ENCODE data around the gene AP3D1. TPM values are rescaled to one million over a fixed set of nuclear protein-coding genes. Genes with fewer than 3 reads are reported as not detected.

Gene AP3D1
- total and polyA plus RNA-seq, 2 donors: 32.5 to 80.1 TPM

GRCh38 chr19:2195361-2195760, 44.0 kb upstream of the AP3D1 start:
- H3K36me3 ChIP-seq (ENCODE audit: control insufficient read depth in 2 of 2, insufficient read depth in 2 of 2, low read length in 1 of 2): peaks cover 69 to 82% of the 10 kb centered on the region in 2 donors
- 97% methylated on average over 13 of the region's 13 CpGs for WGBS
- H3K4me1 ChIP-seq (ENCODE audit: control insufficient read depth in 2 of 2, insufficient read depth in 2 of 2, low read length in 2 of 2): peaks cover 0 to 9% of the 10 kb centered on the region in 2 donors
- no peak for DNase-seq (ENCODE audit: low read depth in 6 of 9, low spot score in 9 of 9)
- H3K9me3 ChIP-seq (ENCODE audit: control insufficient read depth in 2 of 2, insufficient read depth in 1 of 2, low read length in 1 of 2): no peaks in the 10 kb centered on the region
- no peaks in the 10 kb centered on the region for H3K27me3 ChIP-seq (ENCODE audit: control insufficient read depth in 2 of 2, insufficient read depth in 1 of 2, low read length in 1 of 2)
- H3K27ac ChIP-seq (ENCODE audit: low read depth in 1 of 2, low read length in 1 of 2): no peak overlapping the region
- no peak overlapping the region for H3K4me3 ChIP-seq (ENCODE audit: low read length in 2 of 2)

GRCh38 chr19:2194513-2195078, 43.2 kb upstream of the AP3D1 start:
- Histone ChIP-seq H3K27me3 (ENCODE audit: control insufficient read depth in 2 of 2, insufficient read depth in 1 of 2, low read length in 1 of 2) (no peaks in the 10 kb centered on the region), H3K27ac (ENCODE audit: low read depth in 1 of 2, low read length in 1 of 2) (no peak overlapping the region), H3K4me1 (ENCODE audit: control insufficient read depth in 2 of 2, insufficient read depth in 2 of 2, low read length in 2 of 2) (peaks cover 0 to 9% of the 10 kb centered on the region in 2 donors), H3K36me3 (ENCODE audit: control insufficient read depth in 2 of 2, insufficient read depth in 2 of 2, low read length in 1 of 2) (peaks cover 69 to 82% of the 10 kb centered on the region in 2 donors), H3K9me3 (ENCODE audit: control insufficient read depth in 2 of 2, insufficient read depth in 1 of 2, low read length in 1 of 2) (no peaks in the 10 kb centered on the region), H3K4me3 (ENCODE audit: low read length in 2 of 2) (no peak overlapping the region)
- DNase-seq (ENCODE audit: low read depth in 6 of 9, low spot score in 9 of 9): no peak
- 98% methylated on average over 25 of the region's 25 CpGs for WGBS

- WGBS: 98% methylated on average over 18 of the region's 18 CpGs
- DNase-seq (ENCODE audit: low read depth in 6 of 9, low spot score in 9 of 9): no peak
- H3K27ac ChIP-seq (ENCODE audit: low read depth in 1 of 2, low read length in 1 of 2): no peak overlapping the region
Measured at GRCh38 chr19:2193807-2194206, 42.4 kb upstream of the AP3D1 start.

GRCh38 chr19:2192862-2193261, 41.5 kb upstream of the AP3D1 start:
- no peaks in the 10 kb centered on the region for H3K9me3 ChIP-seq (ENCODE audit: control insufficient read depth in 2 of 2, insufficient read depth in 1 of 2, low read length in 1 of 2)
- WGBS: 99% methylated on average over 17 of the region's 17 CpGs
- no peak overlapping the region for H3K4me3 ChIP-seq (ENCODE audit: low read length in 2 of 2)
- peaks cover 82 to 91% of the 10 kb centered on the region in 2 donors for H3K36me3 ChIP-seq (ENCODE audit: control insufficient read depth in 2 of 2, insufficient read depth in 2 of 2, low read length in 1 of 2)
- H3K27ac ChIP-seq (ENCODE audit: low read depth in 1 of 2, low read length in 1 of 2): no peak overlapping the region
- no peaks in the 10 kb centered on the region for H3K27me3 ChIP-seq (ENCODE audit: control insufficient read depth in 2 of 2, insufficient read depth in 1 of 2, low read length in 1 of 2)
- DNase-seq (ENCODE audit: low read depth in 6 of 9, low spot score in 9 of 9): no peak
- peaks cover 3% of the 10 kb centered on the region in 2 donors for H3K4me1 ChIP-seq (ENCODE audit: control insufficient read depth in 2 of 2, insufficient read depth in 2 of 2, low read length in 2 of 2)

More at GRCh38 chr19:2193807-2194206, 42.4 kb upstream of the AP3D1 start:
- Histone ChIP-seq H3K9me3 (ENCODE audit: control insufficient read depth in 2 of 2, insufficient read depth in 1 of 2, low read length in 1 of 2) (no peaks in the 10 kb centered on the region), H3K27me3 (ENCODE audit: control insufficient read depth in 2 of 2, insufficient read depth in 1 of 2, low read length in 1 of 2) (no peaks in the 10 kb centered on the region), H3K4me3 (ENCODE audit: low read length in 2 of 2) (no peak overlapping the region), H3K36me3 (ENCODE audit: control insufficient read depth in 2 of 2, insufficient read depth in 2 of 2, low read length in 1 of 2) (peaks cover 76 to 88% of the 10 kb centered on the region in 2 donors), H3K4me1 (ENCODE audit: control insufficient read depth in 2 of 2, insufficient read depth in 2 of 2, low read length in 2 of 2) (peaks cover 0 to 9% of the 10 kb centered on the region in 2 donors)

- Histone ChIP-seq H3K9me3 (ENCODE audit: control insufficient read depth in 2 of 2, insufficient read depth in 1 of 2, low read length in 1 of 2) (no peaks in the 10 kb centered on the region), H3K4me3 (ENCODE audit: low read length in 2 of 2) (no peak overlapping the region), H3K36me3 (ENCODE audit: control insufficient read depth in 2 of 2, insufficient read depth in 2 of 2, low read length in 1 of 2) (peaks cover 83 to 89% of the 10 kb centered on the region in 2 donors), H3K27me3 (ENCODE audit: control insufficient read depth in 2 of 2, insufficient read depth in 1 of 2, low read length in 1 of 2) (no peaks in the 10 kb centered on the region), H3K27ac (ENCODE audit: low read depth in 1 of 2, low read length in 1 of 2) (no peak overlapping the region), H3K4me1 (ENCODE audit: control insufficient read depth in 2 of 2, insufficient read depth in 2 of 2, low read length in 2 of 2) (peaks cover 5 to 7% of the 10 kb centered on the region in 2 donors)
- 94% methylated on average over 32 of the region's 32 CpGs for WGBS
- DNase-seq (ENCODE audit: low read depth in 6 of 9, low spot score in 9 of 9): no peak
Measured at GRCh38 chr19:2191456-2192310, 40.3 kb upstream of the AP3D1 start.

- Histone ChIP-seq H3K36me3 (ENCODE audit: control insufficient read depth in 2 of 2, insufficient read depth in 2 of 2, low read length in 1 of 2) (peaks cover 85 to 90% of the 10 kb centered on the region in 2 donors), H3K4me3 (ENCODE audit: low read length in 2 of 2) (no peak overlapping the region), H3K27me3 (ENCODE audit: control insufficient read depth in 2 of 2, insufficient read depth in 1 of 2, low read length in 1 of 2) (no peaks in the 10 kb centered on the region), H3K9me3 (ENCODE audit: control insufficient read depth in 2 of 2, insufficient read depth in 1 of 2, low read length in 1 of 2) (no peaks in the 10 kb centered on the region), H3K4me1 (ENCODE audit: control insufficient read depth in 2 of 2, insufficient read depth in 2 of 2, low read length in 2 of 2) (peaks cover 5 to 10% of the 10 kb centered on the region in 2 donors), H3K27ac (ENCODE audit: low read depth in 1 of 2, low read length in 1 of 2) (no peak overlapping the region)
- 98% methylated on average over 37 of the region's 37 CpGs for WGBS
- DNase-seq (ENCODE audit: low read depth in 6 of 9, low spot score in 9 of 9): no peak
Measured at GRCh38 chr19:2190848-2191455, 39.6 kb upstream of the AP3D1 start.

GRCh38 chr19:2189880-2190279, 38.5 kb upstream of the AP3D1 start:
- peaks cover 5 to 10% of the 10 kb centered on the region in 2 donors for H3K4me1 ChIP-seq (ENCODE audit: control insufficient read depth in 2 of 2, insufficient read depth in 2 of 2, low read length in 2 of 2)
- H3K27ac ChIP-seq (ENCODE audit: low read depth in 1 of 2, low read length in 1 of 2): no peak overlapping the region
- WGBS: 96% methylated on average over 16 of the region's 16 CpGs
- H3K27me3 ChIP-seq (ENCODE audit: control insufficient read depth in 2 of 2, insufficient read depth in 1 of 2, low read length in 1 of 2): no peaks in the 10 kb centered on the region
- no peak for DNase-seq (ENCODE audit: low read depth in 6 of 9, low spot score in 9 of 9)
- no peaks in the 10 kb centered on the region for H3K9me3 ChIP-seq (ENCODE audit: control insufficient read depth in 2 of 2, insufficient read depth in 1 of 2, low read length in 1 of 2)
- no peak overlapping the region for H3K4me3 ChIP-seq (ENCODE audit: low read length in 2 of 2)
- peaks cover 84 to 86% of the 10 kb centered on the region in 2 donors for H3K36me3 ChIP-seq (ENCODE audit: control insufficient read depth in 2 of 2, insufficient read depth in 2 of 2, low read length in 1 of 2)

GRCh38 chr19:2188708-2189385, 37.5 kb upstream of the AP3D1 start:
- no peak overlapping the region for H3K4me3 ChIP-seq (ENCODE audit: low read length in 2 of 2)
- no peak overlapping the region for H3K27ac ChIP-seq (ENCODE audit: low read depth in 1 of 2, low read length in 1 of 2)
- peaks cover 81 to 89% of the 10 kb centered on the region in 2 donors for H3K36me3 ChIP-seq (ENCODE audit: control insufficient read depth in 2 of 2, insufficient read depth in 2 of 2, low read length in 1 of 2)
- no peaks in the 10 kb centered on the region for H3K9me3 ChIP-seq (ENCODE audit: control insufficient read depth in 2 of 2, insufficient read depth in 1 of 2, low read length in 1 of 2)
- H3K4me1 ChIP-seq (ENCODE audit: control insufficient read depth in 2 of 2, insufficient read depth in 2 of 2, low read length in 2 of 2): peaks cover 5 to 10% of the 10 kb centered on the region in 2 donors
- no peaks in the 10 kb centered on the region for H3K27me3 ChIP-seq (ENCODE audit: control insufficient read depth in 2 of 2, insufficient read depth in 1 of 2, low read length in 1 of 2)
- no peak for DNase-seq (ENCODE audit: low read depth in 6 of 9, low spot score in 9 of 9)
- WGBS: 98% methylated on average over 19 of the region's 19 CpGs
